Measurements from ENCODE around the gene YWHAB.
A peak's percentile ranks its signal among the peaks of the same experiment; 100 is the strongest.

Gene YWHAB

GRCh38 chr20:44894959-44895358 lies 9.5 kb downstream of the YWHAB start:
- Histone ChIP-seq H3K36me3 (ENCODE audit: control insufficient read depth, insufficient read depth, low read length) (peaks cover 70% of the 10 kb centered on the region), H3K4me1 (ENCODE audit: control insufficient read depth, insufficient read depth, low read length, poor library complexity, severe bottlenecking) (peaks cover 7% of the 10 kb centered on the region), H3K27ac (ENCODE audit: low read depth, low read length, severe bottlenecking) (peak overlapping the region; percentile 10), H3K4me3 (ENCODE audit: extremely low read depth, insufficient read depth, low read length, poor library complexity, severe bottlenecking) (no peak overlapping the region), H3K9me3 (ENCODE audit: control insufficient read depth, low read length) (no peaks in the 10 kb centered on the region)
- 88 to 94% methylated on average over 2 of the region's 2 CpGs for WGBS, 2 experiments (ENCODE audit: insufficient coverage in 2 of 2)

- no peak overlapping the region for H3K27ac ChIP-seq (ENCODE audit: low read depth, low read length, severe bottlenecking)
- H3K4me1 ChIP-seq (ENCODE audit: control insufficient read depth, insufficient read depth, low read length, poor library complexity, severe bottlenecking): peaks cover 11% of the 10 kb centered on the region
Measured at GRCh38 chr20:44896583-44896982, 11.1 kb downstream of the YWHAB start.

GRCh38 chr20:44897133-44897532 lies 11.6 kb downstream of the YWHAB start:
- Histone ChIP-seq H3K27ac (ENCODE audit: low read depth, low read length, severe bottlenecking) (no peak overlapping the region), H3K4me1 (ENCODE audit: control insufficient read depth, insufficient read depth, low read length, poor library complexity, severe bottlenecking) (peaks cover 12% of the 10 kb centered on the region), H3K9me3 (ENCODE audit: control insufficient read depth, low read length) (no peaks in the 10 kb centered on the region), H3K36me3 (ENCODE audit: control insufficient read depth, insufficient read depth, low read length) (peaks cover 67% of the 10 kb centered on the region), H3K4me3 (ENCODE audit: extremely low read depth, insufficient read depth, low read length, poor library complexity, severe bottlenecking) (no peak overlapping the region)
- WGBS, 2 experiments (ENCODE audit: insufficient coverage in 2 of 2): no CpG with 5 or more reads among the region's 1 CpG

More at GRCh38 chr20:44896583-44896982, 11.1 kb downstream of the YWHAB start:
- Histone ChIP-seq H3K4me3 (ENCODE audit: extremely low read depth, insufficient read depth, low read length, poor library complexity, severe bottlenecking) (no peak overlapping the region), H3K9me3 (ENCODE audit: control insufficient read depth, low read length) (no peaks in the 10 kb centered on the region), H3K36me3 (ENCODE audit: control insufficient read depth, insufficient read depth, low read length) (peaks cover 69% of the 10 kb centered on the region)
- WGBS, 2 experiments (ENCODE audit: insufficient coverage in 2 of 2): 100% methylated on average over 1 of the region's 1 CpG

- Histone ChIP-seq H3K4me3 (ENCODE audit: extremely low read depth, insufficient read depth, low read length, poor library complexity, severe bottlenecking) (no peak overlapping the region), H3K9me3 (ENCODE audit: control insufficient read depth, low read length) (no peaks in the 10 kb centered on the region), H3K27ac (ENCODE audit: low read depth, low read length, severe bottlenecking) (no peak overlapping the region), H3K4me1 (ENCODE audit: control insufficient read depth, insufficient read depth, low read length, poor library complexity, severe bottlenecking) (peaks cover 12% of the 10 kb centered on the region), H3K36me3 (ENCODE audit: control insufficient read depth, insufficient read depth, low read length) (peaks cover 74% of the 10 kb centered on the region)
- WGBS, 2 experiments (ENCODE audit: insufficient coverage in 2 of 2): 88 to 94% methylated on average over 4 to 5 of the region's 5 CpGs
Measured at GRCh38 chr20:44900231-44900854, 14.8 kb downstream of the YWHAB start.

GRCh38 chr20:44901974-44902373 lies 16.5 kb downstream of the YWHAB start:
- Histone ChIP-seq H3K9me3 (ENCODE audit: control insufficient read depth, low read length) (no peaks in the 10 kb centered on the region), H3K36me3 (ENCODE audit: control insufficient read depth, insufficient read depth, low read length) (peaks cover 83% of the 10 kb centered on the region), H3K4me3 (ENCODE audit: extremely low read depth, insufficient read depth, low read length, poor library complexity, severe bottlenecking) (no peak overlapping the region), H3K4me1 (ENCODE audit: control insufficient read depth, insufficient read depth, low read length, poor library complexity, severe bottlenecking) (peaks cover 5% of the 10 kb centered on the region), H3K27ac (ENCODE audit: low read depth, low read length, severe bottlenecking) (peak overlapping the region; percentile 13)
- 100% methylated on average over 1 to 2 of the region's 2 CpGs for WGBS, 2 experiments (ENCODE audit: insufficient coverage in 2 of 2)

- no peaks in the 10 kb centered on the region for H3K9me3 ChIP-seq (ENCODE audit: control insufficient read depth, low read length)
- no peak overlapping the region for H3K27ac ChIP-seq (ENCODE audit: low read depth, low read length, severe bottlenecking)
- H3K4me1 ChIP-seq (ENCODE audit: control insufficient read depth, insufficient read depth, low read length, poor library complexity, severe bottlenecking): peaks cover 5% of the 10 kb centered on the region
- WGBS, 2 experiments (ENCODE audit: insufficient coverage in 2 of 2): 100% methylated on average over 3 to 4 of the region's 5 CpGs
- H3K4me3 ChIP-seq (ENCODE audit: extremely low read depth, insufficient read depth, low read length, poor library complexity, severe bottlenecking): no peak overlapping the region
- H3K36me3 ChIP-seq (ENCODE audit: control insufficient read depth, insufficient read depth, low read length): peaks cover 85% of the 10 kb centered on the region
Measured at GRCh38 chr20:44904377-44904776, 18.9 kb downstream of the YWHAB start.

GRCh38 chr20:44908987-44909871 lies 23.7 kb downstream of the YWHAB start:
- 43 to 62% methylated on average over 12 to 13 of the region's 14 CpGs for WGBS, 2 experiments (ENCODE audit: insufficient coverage in 2 of 2)
- Histone ChIP-seq H3K36me3 (ENCODE audit: control insufficient read depth, insufficient read depth, low read length) (peaks cover 67% of the 10 kb centered on the region), H3K27ac (ENCODE audit: low read depth, low read length, severe bottlenecking) (peak overlapping the region; percentile 58)

GRCh38 chr20:44909872-44910689 lies 24.6 kb downstream of the YWHAB start, which contains the start of gene PABPC1L:
Gene PABPC1L, plus strand, starts transcription at chr20:44910060. Its CDS starts 84 bp downstream, at chr20:44910144.
- Histone ChIP-seq H3K27ac (ENCODE audit: low read depth, low read length, severe bottlenecking) (peak within 1 kb of the TSS; percentile 58), H3K9me3 (ENCODE audit: control insufficient read depth, low read length) (no peaks in the 10 kb centered on the region), H3K4me1 (ENCODE audit: control insufficient read depth, insufficient read depth, low read length, poor library complexity, severe bottlenecking) (peaks cover 6% of the 10 kb centered on the region), H3K36me3 (ENCODE audit: control insufficient read depth, insufficient read depth, low read length) (peaks cover 66% of the 10 kb centered on the region), H3K4me3 (ENCODE audit: extremely low read depth, insufficient read depth, low read length, poor library complexity, severe bottlenecking) (peak within 1 kb of the TSS; percentile 61)
- WGBS, 2 experiments (ENCODE audit: insufficient coverage in 2 of 2): 2 to 3% methylated on average over 42 to 59 of the region's 61 CpGs

More at GRCh38 chr20:44908987-44909871, 23.7 kb downstream of the YWHAB start:
- H3K9me3 ChIP-seq (ENCODE audit: control insufficient read depth, low read length): no peaks in the 10 kb centered on the region
- peak overlapping the region; percentile 61 for H3K4me3 ChIP-seq (ENCODE audit: extremely low read depth, insufficient read depth, low read length, poor library complexity, severe bottlenecking)
- H3K4me1 ChIP-seq (ENCODE audit: control insufficient read depth, insufficient read depth, low read length, poor library complexity, severe bottlenecking): peaks cover 6% of the 10 kb centered on the region

- 41 to 52% methylated on average over 9 to 12 of the region's 17 CpGs for WGBS, 2 experiments (ENCODE audit: insufficient coverage in 2 of 2)
- Histone ChIP-seq H3K27ac (ENCODE audit: low read depth, low read length, severe bottlenecking) (peak overlapping the region; percentile 71), H3K9me3 (ENCODE audit: control insufficient read depth, low read length) (no peaks in the 10 kb centered on the region), H3K36me3 (ENCODE audit: control insufficient read depth, insufficient read depth, low read length) (peaks cover 61% of the 10 kb centered on the region), H3K4me1 (ENCODE audit: control insufficient read depth, insufficient read depth, low read length, poor library complexity, severe bottlenecking) (peaks cover 6% of the 10 kb centered on the region), H3K4me3 (ENCODE audit: extremely low read depth, insufficient read depth, low read length, poor library complexity, severe bottlenecking) (peak overlapping the region; percentile 61)
Measured at GRCh38 chr20:44910690-44911262, 25.3 kb downstream of the YWHAB start.
